A673 (cell line): Measurements from ENCODE around the gene CTTNBP2NL. TPM values are rescaled to one million over a fixed set of nuclear protein-coding genes. Genes with fewer than 3 reads are reported as not detected.

Source experiments
- BruUV-seq: library from RNA; stranded (reverse); fragments of 400-500 nt; replicated peaks from 2 replicates; lab custom pipeline; 2021; lab: Mats Ljungman, UMichigan
- CTCF ChIA-PET: fragments of 300-600 bp; sonication (Branson Sonifier 250); formaldehyde crosslinking; loops from one replicate; lab custom pipeline; 2022; ENCODE audit warnings: antibody characterized with exemption; lab: Charles Lee
- POLR2A ChIA-PET: fragments of 300-600 bp; sonication (Branson Sonifier 250); formaldehyde crosslinking; loops from one replicate; lab custom pipeline; 2022; ENCODE audit warnings: antibody characterized with exemption; ENCODE audit not compliant: low non-redundant PET; lab: Charles Lee
- DNase-seq: peaks from one replicate; pipeline ENCODE4 v3.0.0-alpha.2; 2015; ENCODE audit warnings: low spot score
- H3K27ac ChIP-seq: fragments of 200-600 bp; sonication (generic); 2 replicates; pipeline ENCODE4 v1.5.1; 2016; ENCODE audit warnings: mixed run types, low read depth, mild to moderate bottlenecking, mixed read lengths, antibody characterized with exemption, low read length; ENCODE audit not compliant: poor library complexity, severe bottlenecking
- H3K27me3 ChIP-seq: fragments of 200-600 bp; sonication (generic); replicated peaks from 2 replicates; pipeline ENCODE4 v1.6.1; 2017; ENCODE audit warnings: mixed run types, low read depth, mild to moderate bottlenecking, mixed read lengths, antibody characterized with exemption, low read length; ENCODE audit not compliant: insufficient read depth, poor library complexity
- H3K36me3 ChIP-seq: fragments of 200-600 bp; sonication (generic); 2 replicates; pipeline ENCODE4 v1.6.1; 2016; ENCODE audit warnings: mixed run types, mild to moderate bottlenecking, mixed read lengths, antibody characterized with exemption, low read length; ENCODE audit not compliant: insufficient read depth, poor library complexity, severe bottlenecking
- H3K4me1 ChIP-seq: fragments of 200-600 bp; sonication (generic); 2 replicates; pipeline ENCODE4 v1.6.1; 2017; ENCODE audit warnings: mixed run types, mild to moderate bottlenecking, mixed read lengths, antibody characterized with exemption, low read length; ENCODE audit not compliant: insufficient read depth, poor library complexity, severe bottlenecking
- H3K4me3 ChIP-seq: fragments of 200-600 bp; sonication (generic); 2 replicates; pipeline ENCODE4 v1.5.1; 2016; ENCODE audit warnings: low read depth, mixed run types, mild to moderate bottlenecking, mixed read lengths, low read length; ENCODE audit not compliant: poor library complexity, severe bottlenecking
- H3K9me3 ChIP-seq: fragments of 200-600 bp; sonication (generic); 2 replicates; pipeline ENCODE4 v1.6.1; 2016; ENCODE audit warnings: mixed run types, low read depth, mild to moderate bottlenecking, mixed read lengths, antibody characterized with exemption, low read length; ENCODE audit not compliant: poor library complexity, severe bottlenecking
- CTCF ChIP-seq: fragments of 300-800, 200-600 bp; sonication (generic); conservative IDR thresholded peaks from 2 replicates; pipeline ENCODE4 v1.5.1; 2017; ENCODE audit warnings: low read depth, mild to moderate bottlenecking, antibody characterized with exemption, low read length, moderate library complexity, mixed read lengths
- EZH2 ChIP-seq: fragments of 200-600 bp; sonication (generic); IDR thresholded peaks from 2 replicates; pipeline ENCODE4 v1.6.1; 2017; ENCODE audit warnings: borderline replicate concordance, low read depth, mild to moderate bottlenecking, mixed read lengths, antibody characterized with exemption, low read length; ENCODE audit not compliant: poor library complexity, severe bottlenecking
- intact Hi-C: fragments of 100-400 bp; cut with micrococcal nuclease; formaldehyde crosslinking; loops from one replicate; pipeline ENCODE4 v1.10.0; 2022; ENCODE audit not compliant: unreplicated experiment
- total RNA-seq: library from RNA; stranded (reverse); gene quantifications from 2 replicates; pipeline ENCODE4 v1.2.3, GENCODE V29; 2021

The CTTNBP2NL gene
- total RNA-seq, 1 experiment from 2014 or later, result 32.7 TPM

- H3K4me1 ChIP-seq, result no peaks in the 10 kb centered on the region
- peaks cover 33% of the 10 kb centered on the region for H3K36me3 ChIP-seq
- no peak for TF ChIP-seq EZH2
- no peak for TF ChIP-seq CTCF
- H3K9me3 ChIP-seq, result no peaks in the 10 kb centered on the region
- no peak overlapping the region for H3K4me3 ChIP-seq
- no TSS peak for BruUV-seq
- H3K27ac ChIP-seq, result no peak overlapping the region
- no peak for DNase-seq
- intact Hi-C loops, result no loop called here
- POLR2A ChIA-PET, result no interaction called here
- no peaks in the 10 kb centered on the region for H3K27me3 ChIP-seq
- CTCF ChIA-PET, result no interaction called here
These were observed 58.3 kb downstream of the CTTNBP2NL start for GRCh38 chr1:112454316-112454715.

GRCh38 chr1:112457241-112457640 lies 61.2 kb downstream of the CTTNBP2NL start:
- no peaks in the 10 kb centered on the region for H3K27me3 ChIP-seq
- H3K4me1 ChIP-seq, result no peaks in the 10 kb centered on the region
- H3K27ac ChIP-seq, result no peak overlapping the region
- ChIA-PET POLR2A (no interaction called here), CTCF (no interaction called here)
- no peak overlapping the region for H3K4me3 ChIP-seq
- no TSS peak for BruUV-seq
- intact Hi-C loops, result no loop called here
- H3K9me3 ChIP-seq, result no peaks in the 10 kb centered on the region
- TF ChIP-seq EZH2, result no peak
- no peak for TF ChIP-seq CTCF
- no peak for DNase-seq
- peaks cover 33% of the 10 kb centered on the region for H3K36me3 ChIP-seq

GRCh38 chr1:112457955-112458354 lies 61.9 kb downstream of the CTTNBP2NL start:
- H3K36me3 ChIP-seq, result peaks cover 33% of the 10 kb centered on the region
- H3K27me3 ChIP-seq, result no peaks in the 10 kb centered on the region
- no peak overlapping the region for H3K4me3 ChIP-seq
- H3K27ac ChIP-seq, result no peak overlapping the region
- intact Hi-C loops, result no loop called here
- ChIA-PET POLR2A (no interaction called here), CTCF (no interaction called here)
- no peaks in the 10 kb centered on the region for H3K4me1 ChIP-seq
- BruUV-seq, result no TSS peak
- DNase-seq, result no peak
- TF ChIP-seq CTCF (no peak), EZH2 (no peak)
- no peaks in the 10 kb centered on the region for H3K9me3 ChIP-seq
